GM12865 (cell line): ENCODE results near the gene CRTC1.

Experiments
- DNase-seq: peaks from one replicate; pipeline ENCODE4 v3.0.0; 2010; ENCODE audit warnings: low read depth
- H3K4me3 ChIP-seq: 2 replicates; pipeline ENCODE4 v1.5.1; 2011; ENCODE audit warnings: mild to moderate bottlenecking, low read depth, low read length, control low read depth
- CTCF ChIP-seq: IDR thresholded peaks from 2 replicates; pipeline ENCODE4 v1.5.1; 2011; ENCODE audit warnings: low read length, control low read depth, low read depth, inconsistent platforms; ENCODE audit not compliant: insufficient read depth; ENCODE audit errors: missing control alignments

CRTC1 gene

GRCh38 chr19:18735324-18735723 lies 51.8 kb downstream of the CRTC1 start:
- H3K4me3 ChIP-seq = no peak overlapping the region
- no peak for TF ChIP-seq CTCF
- DNase-seq = no peak

- no peak overlapping the region for H3K4me3 ChIP-seq
- no peak for TF ChIP-seq CTCF
- no peak for DNase-seq
Measured at GRCh38 chr19:18735752-18736151, 52.3 kb downstream of the CRTC1 start.

GRCh38 chr19:18736415-18737336 lies 53.2 kb downstream of the CRTC1 start:
- TF ChIP-seq CTCF = no peak
- H3K4me3 ChIP-seq = no peak overlapping the region
- DNase-seq = no peak

- DNase-seq = no peak
- no peak for TF ChIP-seq CTCF
- H3K4me3 ChIP-seq = no peak overlapping the region
Measured at GRCh38 chr19:18737337-18737953, 54.0 kb downstream of the CRTC1 start.

- no peak for DNase-seq
- TF ChIP-seq CTCF = no peak
- no peak overlapping the region for H3K4me3 ChIP-seq
Measured at GRCh38 chr19:18737954-18738351, 54.5 kb downstream of the CRTC1 start.

GRCh38 chr19:18738961-18739690 lies 55.6 kb downstream of the CRTC1 start:
- no peak for TF ChIP-seq CTCF

More at GRCh38 chr19:18738961-18739690, 55.6 kb downstream of the CRTC1 start:
- no peak overlapping the region for H3K4me3 ChIP-seq
- DNase-seq = no peak
